Colonic mucosa (tissue), 4 donors: ENCODE measurements around the gene RHBDL1. TPM values are rescaled to one million over a fixed set of nuclear protein-coding genes. Genes with fewer than 3 reads are reported as not detected.

ENCODE experiments used
- DNase-seq: peaks from one replicate; pipeline ENCODE4 v3.0.0-alpha.2; 2020
- H3K27ac ChIP-seq: fragments of 200-600 bp; one replicate; pipeline ENCODE4 v1.8.0; 2021
- H3K27me3 ChIP-seq: fragments of 200-600 bp; one replicate; pipeline ENCODE4 v1.8.0; 2021
- H3K36me3 ChIP-seq: fragments of 200-600 bp; one replicate; pipeline ENCODE4 v1.8.0; 2021
- H3K4me1 ChIP-seq: fragments of 200-600 bp; one replicate; pipeline ENCODE4 v1.8.0; 2021; ENCODE audit warnings: mild to moderate bottlenecking
- H3K4me3 ChIP-seq: fragments of 200-600 bp; one replicate; pipeline ENCODE4 v1.8.0; 2021
- H3K9ac ChIP-seq, 2 donors: one replicate each; pipeline ENCODE4 v1.7.0; 2013; ENCODE audit warnings: control low read depth in 2 of 2, low read depth in 2 of 2, low read length in 2 of 2
- H3K9me3 ChIP-seq: fragments of 200-600 bp; one replicate; pipeline ENCODE4 v1.8.0; 2021
- CTCF ChIP-seq: fragments of 200-600 bp; IDR thresholded peaks from one replicate; pipeline ENCODE4 v1.8.0; 2022; ENCODE audit warnings: antibody characterized with exemption, mild to moderate bottlenecking
- intact Hi-C: fragments of 100-400 bp; cut with DNase I; formaldehyde crosslinking; loops from one replicate; pipeline ENCODE4 v1.14.1; 2022
- total RNA-seq, 2 donors: library from RNA; stranded (reverse); fragmentation: NEBNext Ultra II Directional in 1 of 2; extraction: Animal tissue kit (Norgen Biotek cat#: 25700) in 1 of 2; gene quantifications; one replicate each; pipeline ENCODE4 v1.2.1, GENCODE V29; 2021
- donor health status: healthy.
- donor health status: DM: no; HTN: no; CAD: no.
- donor health status: DM: no; HTN: no; CAD: no.

The RHBDL1 gene
- total RNA-seq, 2 donors from 2014 or later = 4.0 to 5.7 TPM

- intact Hi-C loops = no loop called here
- Histone ChIP-seq H3K9ac (no peak overlapping the region), H3K27me3 (peaks cover 73% of the 10 kb centered on the region), H3K9me3 (no peaks in the 10 kb centered on the region), H3K4me1 (no peaks in the 10 kb centered on the region), H3K27ac (no peak overlapping the region), H3K4me3 (no peak overlapping the region), H3K36me3 (no peaks in the 10 kb centered on the region)
- no peak for DNase-seq
- TF ChIP-seq CTCF = no peak
These were observed 28.6 kb downstream of the RHBDL1 start for GRCh38 chr16:704047-704446.

GRCh38 chr16:704552-705380 is 29.3 kb downstream of the RHBDL1 start:
- Histone ChIP-seq H3K27ac (no peak overlapping the region), H3K36me3 (no peaks in the 10 kb centered on the region), H3K9me3 (no peaks in the 10 kb centered on the region), H3K4me3 (no peak overlapping the region), H3K4me1 (no peaks in the 10 kb centered on the region), H3K27me3 (peaks cover 76% of the 10 kb centered on the region), H3K9ac (no peak overlapping the region)
- intact Hi-C loops = no loop called here
- no peak for DNase-seq
- no peak for TF ChIP-seq CTCF

DNA sequence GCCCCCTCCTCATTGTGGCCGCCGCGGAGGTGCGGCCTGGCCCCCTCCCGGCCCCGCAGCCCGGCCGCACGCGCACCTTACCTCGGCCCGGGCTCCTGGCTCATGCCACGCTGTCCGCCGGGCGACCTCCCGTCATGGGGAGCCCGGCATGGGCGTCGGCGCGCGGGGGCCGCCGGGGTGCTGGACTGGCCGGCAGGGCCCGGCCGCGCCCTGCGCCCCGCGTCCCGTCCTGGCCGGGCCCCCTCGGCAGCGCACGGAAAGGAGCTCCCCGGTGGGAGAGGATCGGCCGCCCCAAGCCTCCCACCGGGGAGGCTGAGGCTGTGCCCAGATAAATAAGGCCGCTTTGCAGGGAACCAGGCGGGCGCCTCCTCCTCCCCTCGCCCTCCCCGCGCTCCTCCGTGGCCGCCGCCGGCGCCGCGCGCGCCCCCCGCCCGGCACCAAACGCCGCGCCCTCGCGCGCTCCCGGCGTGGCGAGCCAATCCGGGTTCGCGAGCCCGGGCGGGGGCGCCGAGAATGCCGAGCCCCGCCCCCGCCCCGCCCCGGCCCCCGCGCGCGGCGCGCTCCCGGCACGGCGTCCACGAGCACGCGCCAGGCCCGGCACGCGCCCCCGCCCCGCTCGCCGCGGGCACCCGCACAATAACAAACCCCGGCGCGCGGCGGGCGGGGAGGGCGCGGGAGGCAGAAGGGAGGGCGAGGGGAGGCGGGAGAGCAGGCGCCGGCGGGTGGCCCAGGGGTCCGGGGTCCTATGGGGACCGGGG is 30.1 kb downstream of the RHBDL1 start, which contains the start of gene FBXL16:
TSS of gene FBXL16 (minus strand) at position 371 of the 758 bp plus-strand sequence. CDS start 8,396 bp downstream, outside the sequence.
- TF ChIP-seq CTCF = no peak
- Histone ChIP-seq H3K4me3 (no peak within 1 kb of the TSS), H3K27me3 (peaks cover 76% of the 10 kb centered on the region), H3K9me3 (no peaks in the 10 kb centered on the region), H3K4me1 (no peaks in the 10 kb centered on the region), H3K36me3 (no peaks in the 10 kb centered on the region), H3K27ac (no peak within 1 kb of the TSS), H3K9ac (no peak within 1 kb of the TSS)
- intact Hi-C loops = no loop called here
- no peak for DNase-seq

DNA sequence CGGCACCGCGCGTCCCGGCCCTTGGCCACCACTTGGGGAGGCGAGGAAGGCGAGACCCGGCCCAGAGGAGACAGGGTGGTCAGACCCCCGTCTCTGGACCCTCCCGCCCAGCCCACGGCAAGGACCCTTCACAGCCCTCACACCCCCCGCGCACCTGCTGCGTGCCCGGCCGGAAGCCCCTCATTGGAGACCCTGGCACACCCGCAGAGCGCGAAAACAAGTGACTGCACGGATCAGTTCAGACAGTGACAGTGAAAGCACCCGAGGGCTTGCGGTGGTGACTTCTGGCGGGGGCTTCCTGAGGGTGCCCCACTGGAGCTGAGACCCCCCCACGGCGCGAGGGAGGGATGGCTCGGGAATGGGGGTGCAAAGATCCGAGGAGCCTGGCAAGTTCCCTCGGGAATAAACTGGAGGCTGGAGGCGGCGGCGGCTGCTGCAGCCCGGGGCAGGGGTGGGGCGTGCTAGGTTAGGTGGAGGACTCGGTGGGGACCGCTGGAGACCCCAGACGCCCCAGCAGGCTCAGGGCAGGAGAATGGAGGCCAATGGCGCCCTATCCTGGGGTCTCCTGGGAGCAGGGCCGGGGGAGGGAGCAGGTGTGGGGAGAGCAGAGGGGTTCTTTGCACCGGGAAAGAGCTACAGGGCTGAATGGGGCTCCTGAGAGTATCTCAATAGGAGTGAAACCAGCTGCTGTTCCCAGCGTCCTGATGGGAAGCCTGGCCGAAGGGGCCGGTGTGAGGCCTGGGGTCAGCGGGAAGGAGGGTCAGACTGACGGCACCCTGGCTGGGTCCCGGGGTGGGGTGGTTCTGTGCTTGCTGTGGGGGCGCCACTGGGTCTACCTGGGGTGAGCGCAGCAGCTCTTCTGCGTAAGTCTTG is 31.0 kb downstream of the RHBDL1 start:
- no peak for DNase-seq
- no peaks in the 10 kb centered on the region for H3K36me3 ChIP-seq
- TF ChIP-seq CTCF = no peak
- H3K9ac ChIP-seq = no peak overlapping the region
- no peaks in the 10 kb centered on the region for H3K4me1 ChIP-seq
- H3K4me3 ChIP-seq = no peak overlapping the region
- intact Hi-C loops = no loop called here
- no peak overlapping the region for H3K27ac ChIP-seq
- peaks cover 75% of the 10 kb centered on the region for H3K27me3 ChIP-seq
- no peaks in the 10 kb centered on the region for H3K9me3 ChIP-seq

DNA sequence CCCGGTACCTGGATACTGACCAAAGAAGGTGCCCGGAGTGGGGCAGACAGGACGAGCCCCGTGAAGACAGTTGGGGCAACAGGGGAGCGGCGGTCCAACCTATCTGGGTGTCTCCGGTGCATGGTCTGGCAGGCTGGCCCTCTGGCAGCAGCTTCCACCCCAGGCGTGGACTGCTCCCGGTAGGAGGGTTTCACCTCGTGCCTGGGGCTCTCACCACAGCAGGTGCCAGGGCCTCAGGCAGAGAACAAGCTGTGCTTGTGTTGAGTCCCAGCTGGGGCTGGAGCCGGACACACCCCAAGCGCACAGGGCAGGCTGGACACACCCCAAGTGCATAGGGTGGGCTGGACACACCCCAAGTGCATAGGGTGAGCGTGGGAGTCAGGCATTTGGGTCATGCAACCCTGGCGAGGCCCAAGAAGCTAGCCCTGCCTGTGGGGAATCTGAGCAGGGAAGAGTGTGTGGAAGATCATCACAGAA is 31.6 kb downstream of the RHBDL1 start:
- Histone ChIP-seq H3K27ac (no peak overlapping the region), H3K4me3 (no peak overlapping the region), H3K36me3 (no peaks in the 10 kb centered on the region), H3K9me3 (no peaks in the 10 kb centered on the region), H3K9ac (no peak overlapping the region), H3K27me3 (peaks cover 70% of the 10 kb centered on the region), H3K4me1 (no peaks in the 10 kb centered on the region)
- intact Hi-C loops = no loop called here
- DNase-seq = no peak
- no peak for TF ChIP-seq CTCF
